Measurements from ENCODE around the gene SLC35F3. TPM values are rescaled to one million over a fixed set of nuclear protein-coding genes. Genes with fewer than 3 reads are reported as not detected.

Gene SLC35F3
- total and polyA plus RNA-seq, 4 donors = 0.01 to 0.37 (median 0.08) TPM; not detected in 1

GRCh38 chr1:233928123-233928522 is 23.6 kb downstream of the SLC35F3 start:
- WGBS = 78% methylated on average over 2 of the region's 2 CpGs
- no peak overlapping the region for H3K9ac ChIP-seq (ENCODE audit: low read depth in 1 of 2, low read length in 2 of 2)
- H3K27ac ChIP-seq (ENCODE audit: low read depth in 1 of 2, low read length in 2 of 2) = no peak overlapping the region
- no peaks in the 10 kb centered on the region for H3K9me3 ChIP-seq (ENCODE audit: control insufficient read depth in 4 of 4, low read length in 3 of 4)
- no peak for TF ChIP-seq FOXA2 (IDR thresholded peaks at IDR 0.05)
- no peak for TF ChIP-seq MAX (IDR thresholded peaks at IDR 0.05)
- no peak for TF ChIP-seq GABPA (IDR thresholded peaks at IDR 0.05 in 1 of 2, conservative IDR thresholded peaks at IDR 0.05 in 1 of 2)
- no peak for TF ChIP-seq FOXA1 (IDR thresholded peaks at IDR 0.05)
- TF ChIP-seq JUND (IDR thresholded peaks at IDR 0.05) = no peak
- no peak for TF ChIP-seq EGR1 (IDR thresholded peaks at IDR 0.05; ENCODE audit: low read depth in 2 of 2)
- TF ChIP-seq HNF4G (IDR thresholded peaks at IDR 0.05) = no peak
- TF ChIP-seq REST (IDR thresholded peaks at IDR 0.05) = no peak
- no peak for TF ChIP-seq RXRA (IDR thresholded peaks at IDR 0.05)
- no peak for TF ChIP-seq TAF1 (conservative IDR thresholded peaks at IDR 0.05)
- TF ChIP-seq ATF3 (IDR thresholded peaks at IDR 0.05) = no peak
- no peak for TF ChIP-seq ZBTB33 (IDR thresholded peaks at IDR 0.05)
- TF ChIP-seq RAD21 (IDR thresholded peaks at IDR 0.05) = no peak
- TF ChIP-seq YY1 (IDR thresholded peaks at IDR 0.05) = no peak
- no peaks in the 10 kb centered on the region for H3K4me1 ChIP-seq (ENCODE audit: control insufficient read depth in 4 of 4, insufficient read depth in 4 of 4, low read length in 3 of 4)
- no peaks in the 10 kb centered on the region for H3K36me3 ChIP-seq (ENCODE audit: control insufficient read depth in 4 of 4, insufficient read depth in 3 of 4, low read depth in 1 of 4, low read length in 3 of 4)
- H3K27me3 ChIP-seq (ENCODE audit: control insufficient read depth in 4 of 4, insufficient read depth in 4 of 4, low read length in 3 of 4) = no peaks in the 10 kb centered on the region
- H3K4me3 ChIP-seq (ENCODE audit: low read depth in 1 of 3, low read length in 3 of 3) = no peak overlapping the region
- no peak for DNase-seq (ENCODE audit: low spot score)

GRCh38 chr1:233933339-233933738 is 28.9 kb downstream of the SLC35F3 start:
- TF ChIP-seq ATF3 (IDR thresholded peaks at IDR 0.05) = no peak
- peak; percentile 50 to 69 for TF ChIP-seq HNF4A (conservative IDR thresholded peaks at IDR 0.05)
- no peak for TF ChIP-seq HNF4G (IDR thresholded peaks at IDR 0.05)
- H3K9ac ChIP-seq (ENCODE audit: low read depth in 1 of 2, low read length in 2 of 2) = no peak overlapping the region
- no peaks in the 10 kb centered on the region for H3K36me3 ChIP-seq (ENCODE audit: control insufficient read depth in 4 of 4, insufficient read depth in 3 of 4, low read depth in 1 of 4, low read length in 3 of 4)
- no peak overlapping the region for H3K4me3 ChIP-seq (ENCODE audit: low read depth in 1 of 3, low read length in 3 of 3)
- H3K27me3 ChIP-seq (ENCODE audit: control insufficient read depth in 4 of 4, insufficient read depth in 4 of 4, low read length in 3 of 4) = peaks cover 0 to 1% (median 0%) of the 10 kb centered on the region in 4 donors
- no peak for DNase-seq (ENCODE audit: low spot score)
- H3K27ac ChIP-seq (ENCODE audit: low read depth in 1 of 2, low read length in 2 of 2) = no peak overlapping the region
- WGBS = 75% methylated on average over 4 of the region's 4 CpGs
- H3K9me3 ChIP-seq (ENCODE audit: control insufficient read depth in 4 of 4, low read length in 3 of 4) = no peaks in the 10 kb centered on the region
- no peaks in the 10 kb centered on the region for H3K4me1 ChIP-seq (ENCODE audit: control insufficient read depth in 4 of 4, insufficient read depth in 4 of 4, low read length in 3 of 4)
